HEK293 (cell line): ENCODE results near the gene SVOPL.

Source experiments
- CTCF ChIP-seq: fragments of 450-650 bp; formaldehyde crosslinking; IDR thresholded peaks from 2 replicates; pipeline ENCODE4 v1.5.1; 2016; ENCODE audit warnings: missing biosample characterization, missing genetic modification characterization
- TRIM28 ChIP-seq: IDR thresholded peaks from 2 replicates; pipeline ENCODE4 v1.6.1; 2011; ENCODE audit warnings: low read length, control low read depth, borderline replicate concordance
- ZBTB17 ChIP-seq: fragments of 450-650 bp; formaldehyde crosslinking; IDR thresholded peaks from 2 replicates; pipeline ENCODE4 v1.5.1; 2016; ENCODE audit warnings: missing biosample characterization, missing genetic modification characterization
- ZBTB26 ChIP-seq: fragments of 450-650 bp; formaldehyde crosslinking; optimal IDR thresholded peaks from 2 replicates; pipeline ENCODE3; 2016; ENCODE audit warnings: missing biosample characterization, mild to moderate bottlenecking, missing genetic modification characterization
- ZBTB7A ChIP-seq: fragments of 450-650 bp; formaldehyde crosslinking; IDR thresholded peaks from 2 replicates; pipeline ENCODE4 v1.5.1; 2016; ENCODE audit warnings: low read depth, missing biosample characterization, missing genetic modification characterization
- ZFP41 ChIP-seq: fragments of 450-650 bp; formaldehyde crosslinking; IDR thresholded peaks from 2 replicates; pipeline ENCODE4 v1.5.1; 2016; ENCODE audit warnings: missing biosample characterization, missing genetic modification characterization, borderline replicate concordance
- ZNF112 ChIP-seq: fragments of 450-650 bp; formaldehyde crosslinking; IDR thresholded peaks from 2 replicates; pipeline ENCODE4 v1.5.0; 2017; ENCODE audit warnings: missing biosample characterization, missing genetic modification characterization
- ZNF174 ChIP-seq: fragments of 450-650 bp; formaldehyde crosslinking; IDR thresholded peaks from 2 replicates; pipeline ENCODE4 v1.5.0; 2017; ENCODE audit warnings: missing biosample characterization, mild to moderate bottlenecking, missing genetic modification characterization
- ZNF184 ChIP-seq: fragments of 450-650 bp; IDR thresholded peaks from 2 replicates; pipeline ENCODE4 v1.5.1; 2018; ENCODE audit warnings: missing biosample characterization, mild to moderate bottlenecking, missing genetic modification characterization
- ZNF280C ChIP-seq: fragments of 450-650 bp; formaldehyde crosslinking; IDR thresholded peaks from 2 replicates; pipeline ENCODE4 v1.5.1; 2016; ENCODE audit warnings: missing biosample characterization, missing genetic modification characterization
- ZNF549 ChIP-seq: fragments of 450-650 bp; IDR thresholded peaks from 2 replicates; pipeline ENCODE4 v1.5.1; 2018; ENCODE audit warnings: missing biosample characterization, missing genetic modification characterization, mild to moderate bottlenecking, inconsistent platforms, moderate library complexity
- ZNF776 ChIP-seq: fragments of 450-650 bp; formaldehyde crosslinking; IDR thresholded peaks from 2 replicates; pipeline ENCODE4 v1.5.0; 2017; ENCODE audit warnings: missing biosample characterization, missing genetic modification characterization, borderline replicate concordance

- no peak for TF ChIP-seq CTCF
- no peak for TF ChIP-seq ZNF549 (tag by site-specific recombination)
- TF ChIP-seq ZFP41 (tag by site-specific recombination) = no peak
- TF ChIP-seq ZNF280C (tag by site-specific recombination) = no peak
- TF ChIP-seq ZBTB17 (tag by site-specific recombination) = no peak
- TF ChIP-seq ZBTB7A (tag by site-specific recombination) = no peak
- no peak for TF ChIP-seq ZNF174
- TF ChIP-seq ZNF112 (tag by site-specific recombination) = no peak
- TF ChIP-seq ZBTB26 (tag by site-specific recombination) = no peak
- TF ChIP-seq ZNF184 (tag by site-specific recombination) = no peak
- TF ChIP-seq TRIM28 = no peak
- TF ChIP-seq ZNF776 (tag by site-specific recombination) = no peak
These were observed 82.2 kb downstream of the SVOPL start for GRCh38 chr7:138618933-138619332.
